ENCODE measurements around the gene EIF3I. TPM values are rescaled to one million over a fixed set of nuclear protein-coding genes. Genes with fewer than 3 reads are reported as not detected.

The EIF3I gene
- total RNA-seq, 1 experiment from 2014 or later = 222 TPM

DNA sequence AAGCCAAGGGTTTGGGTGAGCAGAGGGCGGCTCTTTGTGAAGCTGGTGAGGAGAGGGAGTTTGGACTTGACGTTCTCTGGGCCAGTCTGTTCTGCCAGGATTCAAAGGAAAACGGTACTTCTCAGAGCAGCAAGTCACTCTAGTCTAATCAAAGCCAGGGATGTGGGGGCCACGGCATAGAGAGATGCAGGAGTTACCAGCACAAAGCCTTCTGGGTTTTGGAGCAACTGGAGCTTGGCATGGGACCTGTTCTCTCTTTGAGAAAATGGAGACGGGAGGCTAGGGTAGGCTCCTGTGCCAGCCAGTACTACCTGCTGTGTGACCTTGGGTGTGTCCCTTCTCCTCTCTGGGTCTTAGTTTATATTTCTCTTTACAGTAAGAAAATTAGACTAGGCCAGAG, 40.6 kb upstream of the EIF3I start:
- Histone ChIP-seq H3K9me3 (ENCODE audit: control insufficient read depth, low read depth, low read length) (no peaks in the 10 kb centered on the region), H2BK5ac (ENCODE audit: insufficient read length, low read length) (no peak overlapping the region), H3K18ac (ENCODE audit: insufficient read length, low read depth, low read length) (no peak overlapping the region), H2AK5ac (ENCODE audit: insufficient read length, low read length) (no peak overlapping the region), H2BK20ac (ENCODE audit: low read depth, low read length, poor library complexity, severe bottlenecking) (no peak overlapping the region), H4K5ac (ENCODE audit: insufficient read length, low read depth, low read length) (no peak overlapping the region), H2BK12ac (ENCODE audit: insufficient read length, low read depth, low read length) (no peak overlapping the region), H2AFZ (ENCODE audit: low read length) (no peak overlapping the region), H3K4me2 (ENCODE audit: insufficient read depth, insufficient read length, low read length) (no peak overlapping the region), H3K4me1 (ENCODE audit: insufficient read depth, low read length) (peaks cover 6% of the 10 kb centered on the region), H3K27ac (ENCODE audit: insufficient read length, low read depth, low read length) (no peak overlapping the region), H2BK120ac (ENCODE audit: low read depth, low read length, poor library complexity, severe bottlenecking) (no peak overlapping the region), H3K4ac (ENCODE audit: low read depth, low read length) (no peak overlapping the region), H3K79me1 (ENCODE audit: insufficient read depth, low read depth, low read length, poor library complexity, severe bottlenecking) (peaks cover 6% of the 10 kb centered on the region), H4K20me1 (ENCODE audit: control insufficient read depth, insufficient read depth, insufficient read length) (no peaks in the 10 kb centered on the region), H3K14ac (ENCODE audit: insufficient read depth, low read length) (no peak overlapping the region), H3K23me2 (ENCODE audit: insufficient read length, low read depth, low read length, poor library complexity, severe bottlenecking) (peaks cover 7% of the 10 kb centered on the region), H3K56ac (ENCODE audit: insufficient read length, low read depth, low read length) (no peak overlapping the region), H3K23ac (ENCODE audit: insufficient read length, low read depth, low read length) (no peak overlapping the region), H3K79me2 (ENCODE audit: insufficient read depth, low read length) (peaks cover 4% of the 10 kb centered on the region; the same call in 1 of the 2 replicates), H3T11ph (ENCODE audit: low read length) (no peak overlapping the region), H4K8ac (replicated peaks; ENCODE audit: insufficient read length, low read depth, low read length) (no peak overlapping the region), H2BK15ac (ENCODE audit: low read depth, low read length) (no peak overlapping the region), H4K91ac (ENCODE audit: insufficient read length, low read depth, low read length) (no peak overlapping the region), H3K27me3 (ENCODE audit: insufficient read depth, low read length) (no peaks in the 10 kb centered on the region), H3K9ac (ENCODE audit: extremely low read depth, insufficient read length, low read length) (no peak overlapping the region)
- Mint-ChIP-seq H3K4me1 (peaks cover 28 to 33% of the 10 kb centered on the region in 2 experiments), H3K27me3 (ENCODE audit: low read depth) (no peaks in the 10 kb centered on the region), H3K9me3 (no peaks in the 10 kb centered on the region), H3K36me3 (ENCODE audit: insufficient read depth in 1 of 3, low read depth in 3 of 3) (peaks cover 41 to 59% (median 54%) of the 10 kb centered on the region in 3 experiments), H3K4me3 (peak overlapping the region; percentile 92; a peak in 4 of 5 replicates), H3K27ac (peak overlapping the region in 2 of 3 experiments; percentile 4 to 75; a peak in 2 of 7 replicates)
- no peak for DNase-seq
- TF ChIP-seq CTCF (conservative IDR thresholded peaks at IDR 0.05) = no peak
- WGBS (ENCODE audit: extremely low coverage, insufficient read length, low lambda C conversion rate) = no CpG with 5 or more reads among the region's 5 CpGs

All from H9 (cell line).